HS-27A (cell line): ENCODE measurements around the gene DRAM1.
"Not testable (repeated sequence)": the region's sequence is repeated elsewhere in the genome, so short reads cannot be mapped to it uniquely, and the experiment has no call there.

ENCODE experiments used
- DNase-seq: peaks from one replicate; pipeline ENCODE4 v3.0.0-alpha.2; 2012; ENCODE audit warnings: low read depth, missing footprints

The DRAM1 gene

DNA sequence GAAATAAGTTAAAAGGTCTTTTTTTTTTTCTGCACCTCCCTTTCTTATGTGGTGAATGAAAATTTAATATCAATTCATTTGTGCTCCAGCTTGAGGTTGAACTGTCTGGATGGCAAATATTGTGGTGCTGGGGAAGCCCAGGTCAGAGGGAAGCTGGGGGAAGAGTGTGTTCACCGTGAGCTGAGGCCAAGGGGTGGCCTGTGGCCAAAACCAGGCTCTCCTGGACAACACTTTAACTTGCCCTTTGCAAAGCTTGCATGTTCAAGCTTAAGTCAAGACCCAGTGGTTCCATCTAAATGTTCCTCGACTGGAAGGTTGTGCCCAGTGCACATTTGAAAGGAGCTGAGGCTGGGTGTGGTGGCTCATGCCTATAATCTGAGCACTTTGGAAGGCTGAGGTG is 28.8 kb downstream of the DRAM1 start:
- DNase-seq, result no peak

DNA sequence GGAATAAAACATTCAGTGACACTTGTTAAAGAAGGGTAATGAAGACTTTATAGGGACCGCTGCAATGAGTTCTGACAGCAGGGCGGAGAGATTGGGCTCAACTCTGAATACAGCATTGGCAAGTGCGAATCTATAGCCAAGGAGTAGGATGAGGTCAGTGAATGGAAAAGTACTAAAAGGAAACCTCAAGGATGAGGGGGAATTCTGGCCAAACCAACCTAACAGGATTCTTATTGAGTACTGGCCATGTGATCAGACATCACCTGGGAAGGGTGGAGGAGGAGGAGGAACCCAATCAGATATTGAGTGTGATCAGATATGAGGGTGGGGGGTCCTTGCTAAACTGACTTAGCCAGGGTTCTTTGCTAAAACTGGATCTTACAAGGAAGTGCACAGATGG is 31.0 kb downstream of the DRAM1 start:
- DNase-seq, result no peak

- no peak for DNase-seq
Observed at GRCh38 chr12:101909646-101910045, 32.3 kb downstream of the DRAM1 start.

DNA sequence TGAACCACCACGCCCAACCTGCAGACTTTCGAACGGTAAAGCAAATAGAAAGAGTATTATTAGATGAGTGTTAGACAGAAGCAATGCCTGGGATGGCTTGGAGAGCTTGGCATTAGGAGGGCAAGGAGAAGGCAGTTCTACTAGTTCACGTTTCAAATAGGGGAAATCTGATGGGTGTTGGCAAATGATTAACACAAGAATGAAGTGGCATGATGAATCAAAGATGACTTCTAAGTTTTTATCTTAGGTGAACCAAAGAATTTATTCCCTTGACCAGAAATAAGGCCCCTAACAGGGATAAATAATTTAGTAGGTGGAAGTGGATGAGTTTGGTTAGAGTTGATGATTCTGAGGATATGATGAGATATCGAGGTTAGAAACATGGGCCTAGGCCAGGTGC is 38.5 kb downstream of the DRAM1 start:
- no peak for DNase-seq

DNA sequence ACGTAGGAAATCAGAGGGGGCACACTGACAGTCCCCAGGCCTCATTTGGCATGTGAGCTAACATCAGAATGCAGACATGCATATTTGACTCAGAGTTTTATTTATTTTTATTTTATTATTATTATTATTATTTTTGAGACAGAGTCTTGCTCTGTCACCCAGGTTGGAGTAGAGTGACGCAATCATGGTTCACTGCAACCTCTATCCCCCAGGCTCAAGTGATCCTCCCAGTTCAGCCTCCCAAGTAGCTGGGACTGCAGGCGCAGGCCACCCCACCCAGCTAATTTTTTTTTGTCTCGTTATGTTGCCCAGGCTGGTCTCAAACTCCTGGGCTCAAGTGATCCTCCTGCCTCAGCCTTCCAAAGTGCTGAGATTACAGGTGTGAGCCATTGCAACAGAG is 41.4 kb downstream of the DRAM1 start:
- not testable (repeated sequence) for DNase-seq

DNA sequence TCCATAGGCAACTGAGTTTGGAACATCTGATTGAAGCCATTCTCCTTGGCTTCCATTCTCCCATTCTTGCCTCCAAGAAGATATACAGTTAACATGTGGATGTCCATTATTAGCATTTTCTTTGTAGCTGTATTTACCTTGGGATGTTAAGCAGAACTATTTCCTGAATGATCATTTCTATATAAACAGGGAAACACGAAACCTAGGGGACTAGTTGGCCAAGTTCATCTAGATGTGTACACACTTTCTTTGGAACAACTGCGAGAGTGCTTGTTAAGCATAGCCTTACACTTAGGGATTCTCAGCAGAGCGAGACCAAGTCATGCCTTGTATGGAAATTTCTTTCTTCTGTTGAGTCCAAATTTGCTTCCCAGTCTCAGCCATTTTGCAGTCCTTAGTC is 42.1 kb downstream of the DRAM1 start:
- DNase-seq, result no peak

DNA sequence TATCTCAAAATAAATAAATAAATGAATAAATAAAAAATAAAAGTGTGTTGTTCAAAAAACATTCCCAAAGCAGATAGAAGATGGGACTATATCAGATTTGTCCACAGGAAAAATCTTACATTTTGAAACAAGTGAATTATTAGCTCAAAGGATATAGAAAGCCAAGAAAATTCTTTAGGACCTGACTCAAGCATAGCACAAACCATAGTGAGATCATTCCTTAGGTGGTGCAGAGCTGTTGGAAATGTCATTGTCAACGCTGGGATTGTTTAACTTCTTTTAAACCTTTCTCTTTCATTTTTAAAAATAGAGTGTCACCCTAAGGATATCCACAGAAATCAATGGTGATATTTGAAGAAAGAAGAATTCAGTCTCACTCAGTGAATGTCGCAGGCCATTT is 43.5 kb downstream of the DRAM1 start:
- no peak for DNase-seq

DNA sequence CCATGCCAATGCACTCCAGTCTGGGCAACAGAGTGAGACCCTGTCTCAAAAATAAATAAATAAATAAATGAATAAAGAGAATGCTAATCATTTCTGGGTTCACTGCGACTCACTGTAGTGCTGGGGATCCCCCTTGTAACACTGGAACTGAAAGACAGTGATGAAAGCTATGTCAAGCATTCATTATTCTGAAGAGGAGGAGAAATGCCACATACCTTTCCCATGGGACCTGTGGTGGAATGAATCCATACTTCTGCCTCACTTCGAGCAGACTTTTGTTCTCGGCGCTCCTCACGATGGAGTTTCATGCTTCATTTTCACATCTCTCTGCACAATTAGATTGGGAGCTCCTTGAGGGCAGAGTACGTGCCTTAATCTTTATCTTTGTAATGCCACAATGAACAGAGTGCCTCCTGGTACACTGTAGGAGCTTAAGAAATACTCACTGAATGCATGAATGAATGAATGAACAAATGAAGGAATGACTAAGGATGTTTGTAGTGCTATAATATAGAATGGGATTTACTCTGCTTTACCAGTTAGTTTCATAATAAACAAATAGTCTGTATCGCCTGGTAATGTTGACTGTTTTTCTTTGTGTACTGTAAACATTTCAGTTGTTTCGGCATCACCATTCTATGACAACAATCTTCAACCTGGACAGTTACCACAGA is 45.8 kb downstream of the DRAM1 start:
- no peak for DNase-seq

GRCh38 chr12:101924618-101925017 is 47.2 kb downstream of the DRAM1 start:
- DNase-seq, result no peak

DNA sequence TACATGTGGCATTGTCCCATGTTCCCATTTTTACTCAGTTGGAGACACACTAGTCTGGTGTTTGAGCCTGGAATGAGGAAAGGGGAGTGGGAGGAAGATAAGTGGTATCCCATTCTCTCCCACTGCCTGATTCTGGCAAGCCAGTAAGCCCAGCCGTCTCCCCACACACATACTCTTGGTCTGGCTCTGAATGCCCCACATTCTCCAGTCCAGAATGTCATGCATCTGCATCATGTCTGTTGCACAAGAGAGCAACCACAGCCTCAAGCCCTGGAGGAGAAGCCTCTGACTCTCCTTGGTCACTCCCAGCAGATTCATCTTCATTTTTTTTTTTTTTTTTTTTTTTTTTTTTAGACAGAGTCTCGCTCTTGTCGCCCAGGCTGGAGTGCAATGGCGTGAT is 48.0 kb downstream of the DRAM1 start:
- DNase-seq, result peak; percentile 55

- no peak for DNase-seq
Observed at GRCh38 chr12:101925935-101926334, 48.6 kb downstream of the DRAM1 start.

- DNase-seq, result no peak
Observed at GRCh38 chr12:101927036-101927435, 49.7 kb downstream of the DRAM1 start.

DNA sequence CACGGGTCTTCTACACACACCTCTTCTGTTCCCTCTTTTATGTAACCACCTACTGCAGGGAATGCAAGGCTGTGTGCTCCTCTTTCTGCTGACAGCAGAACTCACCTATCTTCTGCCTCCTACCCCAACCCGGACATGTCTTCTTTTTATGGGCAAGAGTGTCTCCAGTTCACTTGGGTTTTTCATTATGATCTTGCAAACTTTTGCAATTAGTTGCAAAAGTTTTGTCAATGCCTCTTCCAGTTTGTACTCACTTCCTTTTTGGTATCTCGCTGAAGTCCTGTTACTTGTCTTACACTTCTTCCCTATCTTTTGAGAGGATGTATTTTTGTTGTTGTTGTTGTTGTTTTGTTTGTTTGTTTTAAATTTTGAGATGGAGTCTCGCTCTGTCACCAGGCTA is 50.6 kb downstream of the DRAM1 start:
- DNase-seq, result no peak

DNA sequence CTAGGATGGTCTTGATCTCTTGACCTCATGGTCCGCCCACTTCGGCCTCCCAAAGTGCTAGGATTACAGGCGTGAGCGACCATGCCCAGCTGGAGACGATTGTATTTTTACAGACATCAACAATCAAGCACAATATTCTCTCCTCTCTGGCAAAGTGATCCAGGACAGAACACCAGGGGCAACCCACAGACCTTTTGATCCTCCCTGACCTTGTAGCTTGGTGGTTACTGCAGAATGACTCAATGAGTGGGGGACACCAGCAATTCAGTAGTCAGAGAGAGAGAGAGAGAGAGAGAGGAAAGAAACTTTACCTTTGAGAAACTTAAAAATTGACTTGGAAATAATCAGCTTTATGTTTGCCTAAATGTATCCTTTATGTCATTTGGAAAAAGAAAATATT is 51.2 kb downstream of the DRAM1 start:
- DNase-seq, result no peak

DNA sequence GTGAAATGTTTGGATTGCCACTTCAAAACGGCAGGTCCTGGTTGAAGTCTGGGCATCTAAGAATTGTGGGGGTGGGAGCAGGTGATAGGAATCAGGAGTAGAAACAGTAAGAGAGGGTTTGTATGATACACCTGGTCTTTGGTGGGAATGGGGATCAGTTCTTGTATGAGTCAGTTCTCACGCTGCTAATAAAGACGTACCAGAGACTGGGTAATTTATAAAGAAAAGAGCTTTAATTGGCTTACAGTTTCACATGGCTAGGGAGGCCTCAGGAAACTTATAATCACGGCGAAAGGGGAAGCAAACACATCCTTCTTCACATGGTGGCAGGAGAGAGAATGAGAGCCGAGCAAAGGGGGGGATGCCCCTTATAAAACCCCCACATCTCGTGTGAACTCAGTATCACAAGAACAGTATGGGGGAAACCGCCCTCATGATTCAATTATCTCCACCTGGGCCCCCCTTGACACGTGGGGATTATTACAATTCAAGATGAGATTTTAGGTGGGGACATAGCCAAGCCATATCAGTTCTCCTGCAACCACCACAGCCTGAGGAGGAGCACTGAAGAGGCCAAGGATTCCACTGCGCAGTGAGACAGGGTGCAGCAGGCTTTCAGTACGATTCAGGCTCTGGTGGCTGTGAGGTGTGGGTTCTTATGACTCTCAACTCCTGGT is 52.1 kb downstream of the DRAM1 start:
- DNase-seq, result no peak

DNA sequence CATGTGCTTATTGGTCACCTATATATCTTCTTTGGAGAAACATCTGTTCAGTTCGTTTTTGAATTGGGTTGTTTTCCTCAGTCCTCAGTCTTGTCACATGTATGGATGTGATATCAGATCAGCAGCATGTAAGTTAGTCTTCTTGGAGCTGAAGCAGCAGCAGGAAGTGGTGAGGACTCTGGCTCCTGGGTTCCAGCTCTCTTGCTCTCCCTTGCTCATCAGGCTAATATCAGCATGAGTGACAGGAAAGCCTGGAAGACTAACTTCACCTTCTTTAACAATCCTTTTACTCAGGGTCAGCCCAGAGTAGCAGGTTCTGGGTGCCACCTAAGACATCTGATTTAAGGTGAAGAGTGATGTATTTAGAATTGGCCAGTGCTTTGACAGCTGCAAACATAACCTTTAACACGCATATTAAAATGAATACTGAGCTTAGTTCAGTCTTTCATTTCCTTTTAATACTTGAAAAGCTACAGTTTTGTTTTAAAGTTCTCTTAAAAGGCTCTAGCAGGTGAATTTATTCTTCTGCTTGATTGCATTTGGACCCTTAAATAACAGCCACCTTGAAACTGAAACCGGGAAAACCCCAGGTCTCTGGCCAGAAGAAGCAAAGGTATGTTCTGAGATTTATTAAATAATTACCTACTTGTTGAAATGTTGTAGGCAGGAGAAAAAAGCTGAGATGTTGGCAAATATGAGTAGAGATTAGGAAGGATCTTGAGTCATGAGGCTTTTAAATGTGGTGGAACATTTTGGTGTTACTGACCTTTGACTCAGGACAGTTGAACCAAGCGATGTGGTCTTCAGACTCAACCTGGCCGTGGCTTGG is 54.3 kb downstream of the DRAM1 start:
- DNase-seq, result no peak

DNA sequence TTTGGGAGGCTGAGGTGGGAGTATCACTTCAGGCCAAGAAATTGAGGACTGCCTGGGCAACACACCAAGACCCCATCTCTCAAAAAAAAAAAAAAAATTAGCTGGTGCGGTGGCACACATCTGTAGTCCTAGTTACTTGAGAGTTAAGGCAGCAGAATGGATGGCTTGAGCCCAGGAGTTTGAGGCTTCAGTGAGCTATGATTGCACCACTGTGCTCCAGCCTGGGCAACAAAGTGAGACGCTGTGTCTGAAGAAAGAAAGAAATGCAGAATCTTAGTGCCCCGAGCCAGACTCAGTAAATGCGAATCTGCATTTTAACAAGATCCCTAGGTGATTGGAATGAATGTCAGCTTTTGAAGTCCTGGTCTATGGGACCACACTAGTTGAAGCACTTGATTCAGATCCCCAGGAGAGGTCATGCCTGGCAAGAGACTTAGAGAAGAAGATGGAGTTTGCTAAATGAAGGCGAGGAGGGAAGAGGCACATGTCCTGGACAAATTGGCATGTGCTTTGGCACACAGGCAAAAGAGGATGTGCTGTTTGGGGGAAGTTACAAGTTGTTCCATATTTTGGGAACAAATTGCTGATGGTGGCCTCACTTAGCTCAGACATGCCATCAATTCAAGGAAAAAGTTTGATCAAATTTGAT is 56.6 kb downstream of the DRAM1 start:
- DNase-seq, result no peak

DNA sequence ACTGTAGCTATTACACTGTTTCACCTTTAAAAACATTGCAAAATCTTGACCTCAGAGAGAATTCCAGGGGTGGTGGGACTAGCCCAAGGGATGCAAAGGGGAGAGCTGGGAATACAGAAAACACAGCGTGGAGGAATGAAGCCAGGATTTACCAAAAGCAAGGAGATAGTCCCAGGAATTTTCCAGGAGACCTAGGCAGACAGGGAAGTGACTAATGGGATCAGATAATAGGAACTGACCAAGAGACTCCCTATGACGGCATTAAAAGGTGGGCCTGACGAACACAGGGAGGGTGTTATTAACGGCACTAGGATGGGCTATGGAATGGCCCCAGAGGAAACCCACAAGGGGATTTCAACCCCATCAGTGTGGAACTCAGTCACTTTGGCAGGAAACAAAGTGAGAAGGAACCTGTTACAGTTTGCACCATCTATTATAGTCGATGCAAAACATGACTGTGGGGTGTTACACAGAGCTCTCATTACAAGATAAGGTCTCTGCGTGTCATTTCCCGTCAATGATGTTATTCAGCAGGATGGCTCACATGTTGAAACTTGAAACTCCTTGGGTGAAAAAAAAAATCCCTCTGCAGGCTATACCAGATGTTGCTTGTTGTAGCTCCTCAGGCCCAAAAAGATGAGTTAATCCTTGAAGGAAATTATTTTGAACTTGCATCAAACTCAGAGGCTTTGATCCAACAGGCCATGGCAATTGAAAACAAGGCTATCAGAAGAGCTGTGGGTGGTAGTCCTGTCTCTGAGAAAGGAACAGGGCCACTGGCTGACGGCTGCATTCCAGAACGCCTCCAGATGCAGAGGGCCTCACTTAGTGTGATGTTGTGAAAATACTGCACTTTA is 58.7 kb downstream of the DRAM1 start:
- DNase-seq, result peak; percentile 65

- no peak for DNase-seq
Observed at GRCh38 chr12:101939306-101939705, 61.9 kb downstream of the DRAM1 start.

DNA sequence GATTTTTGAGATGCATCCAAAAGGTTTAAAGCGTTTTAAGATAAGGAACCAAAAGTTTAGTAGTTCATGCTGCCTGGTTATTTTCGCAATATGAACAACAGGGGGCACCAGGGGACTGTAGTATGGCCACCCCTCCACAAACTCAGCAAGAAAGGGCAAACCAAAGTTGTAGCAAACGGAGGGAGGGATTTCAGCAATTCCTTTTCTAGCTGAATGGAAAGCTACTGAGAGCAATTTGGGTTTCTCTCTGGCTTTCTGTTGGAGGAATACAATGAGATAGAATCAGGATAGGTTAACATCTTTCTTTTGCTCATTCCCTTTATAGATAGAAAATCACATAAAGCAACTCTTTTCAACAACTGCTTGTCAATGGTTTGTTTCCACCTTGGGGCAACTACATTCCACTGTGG is 62.5 kb downstream of the DRAM1 start:
- DNase-seq, result peak; percentile 24

- DNase-seq, result no peak
Observed at GRCh38 chr12:101940400-101940950, 63.1 kb downstream of the DRAM1 start.
